Fibroblast of lung (primary cell): ENCODE measurements around the gene RCSD1.

Source experiments
- CTCF ChIP-seq, 2 donors: IDR thresholded peaks in 1 of 2; conservative IDR thresholded peaks in 1 of 2; 1 replicate in 1 of 2; 2 replicates in 1 of 2; pipeline ENCODE4 v1.5.1; 2011 to 2012; ENCODE audit warnings: low read length in 2 of 2, control low read depth in 1 of 2, inconsistent platforms in 1 of 2, low read depth in 1 of 2, mild to moderate bottlenecking in 1 of 2
- EZH2 ChIP-seq: IDR thresholded peaks from 2 replicates; pipeline ENCODE4 v1.5.1; 2012; ENCODE audit warnings: low read length, control low read depth, mild to moderate bottlenecking; ENCODE audit errors: missing control alignments

- TF ChIP-seq CTCF (conservative IDR thresholded peaks at IDR 0.05 in 1 of 2, IDR thresholded peaks at IDR 0.05 in 1 of 2; ENCODE audit: low read depth in 1 of 2, low read length in 2 of 2), result no peak
- TF ChIP-seq EZH2, result no peak
Measured at GRCh38 chr1:167693425-167694045, 63.5 kb downstream of the RCSD1 start.
